AG04450 (cell line): ENCODE results near the gene DMD. TPM values are rescaled to one million over a fixed set of nuclear protein-coding genes. Genes with fewer than 3 reads are reported as not detected.

Source experiments
- CTCF ChIA-PET: fragments of 300-600, 350-600 bp; formaldehyde crosslinking; extraction: SDS; loops from one replicate; lab custom pipeline; 2022; ENCODE audit warnings: antibody characterized with exemption, inconsistent platforms; lab: Charles Lee
- POLR2A ChIA-PET: fragments of 350-600 bp; formaldehyde crosslinking; extraction: SDS; loops from one replicate; lab custom pipeline; 2021; ENCODE audit warnings: antibody characterized with exemption, inconsistent platforms; lab: Yijun Ruan, JAX
- DNase-seq: peaks from one replicate; pipeline ENCODE4 v3.0.0-alpha.2; 2011; ENCODE audit warnings: low read depth, low spot score
- H3K27ac ChIP-seq: one replicate; pipeline ENCODE4 v1.5.1; 2012; ENCODE audit warnings: low read depth, low read length, control low read depth
- H3K27me3 ChIP-seq: one replicate; pipeline ENCODE4 v1.6.0; 2012; ENCODE audit warnings: low read length; ENCODE audit not compliant: control insufficient read depth, insufficient read depth
- H3K4me3 ChIP-seq: 2 replicates; pipeline ENCODE4 v1.5.1; 2011; ENCODE audit warnings: mild to moderate bottlenecking, low read depth, low read length, control low read depth
- H3K9me3 ChIP-seq: 2 replicates; pipeline ENCODE4 v1.5.1; 2012; ENCODE audit warnings: low read length; ENCODE audit not compliant: control insufficient read depth, insufficient read depth
- CTCF ChIP-seq: IDR thresholded peaks from 2 replicates; pipeline ENCODE4 v1.5.1; 2011; ENCODE audit warnings: low read depth, low read length, control low read depth, inconsistent platforms
- polyA plus RNA-seq: library from polyadenylated mRNA; depleted of rRNA; stranded (reverse); fragments of >200 nt; gene quantifications from 2 replicates; pipeline ENCODE4 v1.2.3, GENCODE V29; 2011

The DMD gene
- polyA plus RNA-seq, 1 experiment: 7.6 TPM

- ChIA-PET POLR2A (no interaction called here), CTCF (no interaction called here)
- no peak for TF ChIP-seq CTCF
- no peaks in the 10 kb centered on the region for H3K9me3 ChIP-seq
- no peak overlapping the region for H3K27ac ChIP-seq
- no peaks in the 10 kb centered on the region for H3K27me3 ChIP-seq
- no peak for DNase-seq
- no peak overlapping the region for H3K4me3 ChIP-seq
Observed at GRCh38 chrX:31506360-31506759, 1705.0 kb downstream of the DMD start.

- H3K27ac ChIP-seq: no peak overlapping the region
- ChIA-PET CTCF (no interaction called here), POLR2A (no interaction called here)
Observed at GRCh38 chrX:31500921-31501320, 1710.4 kb downstream of the DMD start.

DNA sequence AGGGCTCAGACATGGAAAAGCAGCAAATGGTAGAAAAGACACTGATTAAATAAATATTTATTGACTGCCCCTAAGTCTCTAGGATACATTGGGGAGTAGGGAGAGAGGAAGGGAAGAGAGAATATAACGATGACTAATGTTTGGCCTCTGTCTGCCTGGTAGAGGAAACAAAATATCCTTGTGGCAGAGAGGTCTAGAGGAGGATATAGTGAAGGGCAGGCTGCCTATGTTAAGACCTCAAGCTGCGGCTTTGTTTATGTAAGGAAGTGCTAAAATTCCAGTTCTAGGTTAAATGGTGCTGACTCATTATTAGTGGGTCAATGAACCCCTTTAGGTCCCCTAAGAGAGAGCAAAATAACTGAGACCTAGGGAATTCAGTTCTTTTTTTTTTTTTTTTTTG lies 1712.2 kb downstream of the DMD start:
- ChIA-PET POLR2A (no interaction called here), CTCF (no interaction called here)
- DNase-seq: no peak
- Histone ChIP-seq H3K27ac (no peak overlapping the region), H3K4me3 (no peak overlapping the region), H3K27me3 (no peaks in the 10 kb centered on the region), H3K9me3 (no peaks in the 10 kb centered on the region)
- no peak for TF ChIP-seq CTCF

More at GRCh38 chrX:31500921-31501320, 1710.4 kb downstream of the DMD start:
- no peak for TF ChIP-seq CTCF
- no peak overlapping the region for H3K4me3 ChIP-seq
- no peak for DNase-seq
- no peaks in the 10 kb centered on the region for H3K9me3 ChIP-seq
- no peaks in the 10 kb centered on the region for H3K27me3 ChIP-seq

DNA sequence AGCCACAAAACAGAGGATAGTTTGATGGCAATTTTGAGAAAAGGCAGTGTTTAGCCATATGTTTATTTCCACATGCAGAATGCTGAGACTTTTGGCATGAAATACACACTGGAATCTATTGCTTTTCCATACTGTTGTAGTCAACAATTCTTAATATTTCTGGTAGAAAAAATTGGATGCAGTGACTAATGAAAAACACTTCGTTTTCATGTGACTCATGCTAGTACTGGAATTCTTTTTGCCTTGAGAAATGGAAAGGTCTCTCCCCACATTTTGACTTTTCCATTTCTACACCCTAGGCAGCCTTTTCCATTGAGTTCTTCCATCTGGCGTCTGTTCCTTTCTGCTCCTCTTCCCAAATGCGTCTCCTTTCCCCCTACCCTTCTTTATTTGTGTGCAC lies 1714.3 kb downstream of the DMD start:
- DNase-seq: no peak
- TF ChIP-seq CTCF: no peak
- no peak overlapping the region for H3K27ac ChIP-seq
- no peaks in the 10 kb centered on the region for H3K9me3 ChIP-seq
- ChIA-PET POLR2A (no interaction called here), CTCF (interaction anchor here (0.5 kb wide), 1 partner anchor 458 kb away, joined by 3 read pairs; no protein-coding TSS in a partner anchor)
- no peaks in the 10 kb centered on the region for H3K27me3 ChIP-seq
- no peak overlapping the region for H3K4me3 ChIP-seq

- H3K27me3 ChIP-seq: no peaks in the 10 kb centered on the region
- POLR2A ChIA-PET: no interaction called here
- CTCF ChIA-PET: no interaction called here
- no peaks in the 10 kb centered on the region for H3K9me3 ChIP-seq
- no peak overlapping the region for H3K4me3 ChIP-seq
- no peak for DNase-seq
- no peak for TF ChIP-seq CTCF
- H3K27ac ChIP-seq: no peak overlapping the region
Observed at GRCh38 chrX:31487951-31488350, 1723.4 kb downstream of the DMD start.
